K562 (cell line): Measurements from ENCODE around the gene GLIS1. TPM values are rescaled to one million over a fixed set of nuclear protein-coding genes. Genes with fewer than 3 reads are reported as not detected.

Experiments used
- ATAC-seq: fragments of 200-7000 bp; cut with Tn5 transposase; 3 replicates; pipeline ENCODE4 v1.9.1; 2020; ENCODE audit warnings: moderate library complexity
- BruUV-seq: library from RNA; stranded (reverse); fragments of 400-500 nt; replicated peaks from 2 replicates; lab custom pipeline; 2021; lab: Mats Ljungman, UMichigan
- CTCF ChIA-PET: fragments of 300-600 bp; formaldehyde crosslinking; extraction: SDS; loops from one replicate; lab custom pipeline; 2021; ENCODE audit warnings: low intra/inter-chr PET ratio; lab: Yijun Ruan, JAX
- POLR2A ChIA-PET: fragments of 300-600, 350-650 bp; sonication (Branson Sonifier 250); formaldehyde crosslinking; extraction: SDS; loops from one replicate; lab custom pipeline; 2021; ENCODE audit warnings: antibody characterized with exemption, inconsistent platforms; lab: Yijun Ruan, JAX
- DNase-seq, 4 experiments: peaks; one replicate each; pipeline versions ENCODE4 v3.0.0 to v3.0.0-alpha.2; 2011 to 2018; ENCODE audit warnings: low spot score in 3 of 4, mixed read lengths in 3 of 4; ENCODE audit errors: extremely low read depth in 1 of 4
- FAIRE-seq: peaks from 2 replicates; lab custom pipeline; 2011; peaks lifted over from hg19 to GRCh38; lab: Jason Lieb, UNC
- H2AFZ ChIP-seq: 2 replicates; pipeline ENCODE4 v1.6.0; 2011; ENCODE audit warnings: low read depth, low read length, control low read depth, inconsistent platforms
- H3K27ac ChIP-seq: fragments of 200-600 bp; 3 replicates; pipeline ENCODE4 v1.8.0; 2011; ENCODE audit warnings: low read depth, mild to moderate bottlenecking, control low read depth, inconsistent platforms, low read length, moderate library complexity, mixed read lengths; ENCODE audit errors: extremely low read depth
- H3K27me3 ChIP-seq, 2 experiments: fragments of 300-600 bp in 1 of 2; 2 replicates in 1 of 2; 3 replicates in 1 of 2; pipeline versions ENCODE4 v1.6.0 to v1.8.0; 2011; ENCODE audit warnings: inconsistent platforms in 2 of 2, low read length in 2 of 2, mild to moderate bottlenecking in 1 of 2, mixed read lengths in 1 of 2, moderate library complexity in 1 of 2; ENCODE audit not compliant: control insufficient read depth in 2 of 2, insufficient read depth in 2 of 2
- H3K36me3 ChIP-seq: fragments of 300-600 bp; 3 replicates; pipeline ENCODE4 v1.8.0; 2011; ENCODE audit warnings: mild to moderate bottlenecking, low read length, inconsistent platforms; ENCODE audit not compliant: control insufficient read depth, insufficient read depth
- H3K4me1 ChIP-seq, 2 experiments: fragments of 200-600 bp in 1 of 2; replicated peaks in 1 of 2; 2 replicates in 1 of 2; 3 replicates in 1 of 2; pipeline versions ENCODE4 v1.5.1 to v1.8.0; 2011; ENCODE audit warnings: inconsistent platforms in 2 of 2, low read length in 2 of 2, mild to moderate bottlenecking in 1 of 2, mixed read lengths in 1 of 2, moderate library complexity in 1 of 2; ENCODE audit not compliant: control insufficient read depth in 2 of 2, insufficient read depth in 2 of 2
- H3K4me2 ChIP-seq: 2 replicates; pipeline ENCODE4 v1.6.1; 2011; ENCODE audit warnings: low read length, control low read depth, inconsistent platforms, mixed read lengths; ENCODE audit not compliant: insufficient read depth
- H3K4me3 ChIP-seq: fragments of 200-600 bp; sonication (generic), shearing (Covaris generic); 2 replicates; pipeline ENCODE4 v1.5.1; 2016; ENCODE audit warnings: control low read depth, inconsistent platforms
- H3K79me2 ChIP-seq: fragments of 200-600 bp; 3 replicates; pipeline ENCODE4 v1.8.0; 2011; ENCODE audit warnings: low read length, inconsistent platforms; ENCODE audit not compliant: control insufficient read depth, insufficient read depth
- H3K9ac ChIP-seq, 2 experiments: 2 replicates each; pipeline versions ENCODE4 v1.6.0 to v1.6.1; 2011; ENCODE audit warnings: low read depth in 2 of 2, low read length in 2 of 2, control low read depth in 1 of 2, inconsistent platforms in 1 of 2, mild to moderate bottlenecking in 1 of 2, mixed read lengths in 1 of 2; ENCODE audit not compliant: insufficient read depth in 1 of 2
- H3K9me1 ChIP-seq: one replicate; pipeline ENCODE4 v1.6.0; 2011; ENCODE audit warnings: inconsistent platforms, mild to moderate bottlenecking, low read length, moderate library complexity; ENCODE audit not compliant: control insufficient read depth, insufficient read depth
- H3K9me3 ChIP-seq: replicated peaks from 2 replicates; pipeline ENCODE4 v1.5.1; 2011; ENCODE audit warnings: low read depth, low read length, inconsistent platforms; ENCODE audit not compliant: control insufficient read depth, insufficient read depth
- H4K20me1 ChIP-seq: replicated peaks from 2 replicates; pipeline ENCODE4 v1.6.1; 2011; ENCODE audit warnings: low read length, inconsistent platforms, mixed read lengths; ENCODE audit not compliant: control insufficient read depth, insufficient read depth
- ARID3B ChIP-seq: fragments of 250-450 bp; sonication (Bioruptor Pico); IDR thresholded peaks from 2 replicates; pipeline ENCODE4 v1.4.0; 2020; ENCODE audit warnings: borderline replicate concordance
- KDM5B ChIP-seq: fragments of 200-600 bp; sonication (generic); IDR thresholded peaks from 2 replicates; pipeline ENCODE4 v1.6.1; 2012; ENCODE audit warnings: low read depth, mild to moderate bottlenecking, moderate library complexity, low read length, control low read depth, inconsistent platforms; ENCODE audit not compliant: insufficient replicate concordance
- MTF1 ChIP-seq: fragments of 250-450 bp; sonication (Bioruptor Pico); IDR thresholded peaks from 2 replicates; pipeline ENCODE4 v1.9.0; 2021; ENCODE audit warnings: moderate library complexity, mild to moderate bottlenecking, inconsistent platforms, borderline replicate concordance
- RERE ChIP-seq: sonication (generic); formaldehyde crosslinking; IDR thresholded peaks from 2 replicates; pipeline ENCODE4 v1.8.0; 2023; ENCODE audit warnings: missing genetic modification reagents, mild to moderate bottlenecking, borderline replicate concordance
- ZNF140 ChIP-seq: fragments of 250-450 bp; sonication (Bioruptor Pico); IDR thresholded peaks from 2 replicates; pipeline ENCODE4 v1.8.0; 2021; ENCODE audit warnings: moderate library complexity, mild to moderate bottlenecking, inconsistent platforms
- ZNF707 ChIP-seq: fragments of 250-450 bp; sonication (Bioruptor Pico); conservative IDR thresholded peaks from 2 replicates; pipeline ENCODE4 v1.8.0; 2022; ENCODE audit warnings: inconsistent platforms, mild to moderate bottlenecking, moderate library complexity
- WGBS: fragments of 100-300 bp; shearing (Covaris generic); methylation state at CpG from one replicate; pipeline ENCODE4 v1.1.6; 2016; ENCODE audit warnings: low coverage, mixed read lengths; ENCODE audit not compliant: insufficient coverage; ENCODE audit errors: missing lambda C conversion rate; 5-methylcytosine and 5-hydroxymethylcytosine counted together
- in situ Hi-C: fragments of 300-500 bp; cut with MboI; formaldehyde crosslinking; loops from 4 replicates; pipeline ENCODE4 v1.15.0; 2018; ENCODE audit warnings: inconsistent platforms, mixed read lengths
- intact Hi-C: fragments of 100-400 bp; cut with micrococcal nuclease; formaldehyde crosslinking; loops from 2 replicates; pipeline ENCODE4 v1.14.2; 2022
- polyA plus RNA-seq, 8 experiments: library from polyadenylated mRNA; depleted of rRNA in 4 of 8; stranded (reverse) in 5 of 8; unstranded in 3 of 8; fragments of >200 nt; fragmentation: Nextera tagmentation in 2 of 8; fragmentation: Illumina TruSeq in 1 of 8; extraction: Ambion mirVana in 2 of 8; extraction: Trizol in 1 of 8; gene quantifications; 2 replicates each; pipeline versions ENCODE4 v1.2.1 to v1.2.3, GENCODE V29; 2011 to 2014; ENCODE audit warnings: inconsistent platforms in 1 of 8, missing spikeins in 1 of 8
- total RNA-seq, 7 experiments: library from RNA; depleted of rRNA in 6 of 7; stranded (reverse); fragments of >200 nt in 6 of 7; fragmentation: Illumina TruSeq in 2 of 7; extraction: Trizol in 2 of 7; gene quantifications; 2 replicates each; pipeline versions ENCODE4 v1.2.1 to v1.2.3, GENCODE V29; 2011 to 2021; ENCODE audit warnings: low replicate concordance in 1 of 7
- TF ChIP-seq, protein P1 (sequence below): fragments of 250-450 bp; sonication (Bioruptor Pico); IDR thresholded peaks from 2 replicates; pipeline ENCODE4 v1.5.1; 2021; ENCODE audit warnings: mild to moderate bottlenecking
- TF ChIP-seq, protein P2 (sequence below), 2 experiments: fragments of 450-650 bp in 1 of 2; sonication (generic) in 1 of 2; formaldehyde crosslinking in 1 of 2; IDR thresholded peaks in 1 of 2; conservative IDR thresholded peaks in 1 of 2; 2 replicates each; pipeline versions ENCODE4 v1.6.1 to v1.8.1; 2016 to 2023; ENCODE audit warnings: mild to moderate bottlenecking in 2 of 2, moderate library complexity in 2 of 2, inconsistent platforms in 1 of 2, missing genetic modification reagents in 1 of 2
- TF ChIP-seq, protein P3 (sequence below): fragments of 450-650 bp; IDR thresholded peaks from 2 replicates; pipeline ENCODE4 v1.6.1; 2017; ENCODE audit warnings: antibody characterized with exemption

GLIS1 gene
- total and polyA plus RNA-seq, 9 of the 15 experiments (the other 6 are each of a cell fraction or from before 2014, with no cell fraction given): not detected

DNA sequence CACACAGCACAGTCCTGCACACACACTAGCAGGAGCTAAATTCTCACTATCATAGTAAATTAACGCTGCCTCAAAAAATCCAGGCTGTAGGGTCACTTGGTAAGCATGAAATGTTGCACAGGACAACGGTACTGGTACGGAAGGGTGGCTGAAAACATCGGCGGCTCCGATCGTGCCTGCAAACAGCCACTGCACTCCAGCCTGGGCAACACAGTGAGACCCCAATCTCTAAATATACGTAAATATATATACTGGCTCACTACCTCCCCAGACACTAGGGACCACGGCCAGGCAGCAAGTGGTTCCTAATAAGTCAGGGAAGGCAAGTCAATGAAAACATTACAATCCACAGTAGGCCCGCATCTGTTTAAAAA is 44.3 kb downstream of the GLIS1 start:
- Histone ChIP-seq H3K9ac (no peak overlapping the region; a peak in 1 of 4 replicates), H4K20me1 (peaks cover 20% of the 10 kb centered on the region), H3K4me2 (no peak overlapping the region), H3K27ac (no peak overlapping the region), H3K4me1 (peaks cover 1 to 16% of the 10 kb centered on the region in 2 experiments; a peak in 2 of 5 replicates), H3K27me3 (peaks cover 50 to 82% of the 10 kb centered on the region in 2 experiments), H3K9me1 (no peaks in the 10 kb centered on the region), H3K4me3 (no peak overlapping the region), H3K79me2 (no peaks in the 10 kb centered on the region), H2AFZ (no peak overlapping the region), H3K9me3 (no peaks in the 10 kb centered on the region), H3K36me3 (no peaks in the 10 kb centered on the region)
- DNase-seq (no peak), ATAC-seq (no peak), FAIRE-seq (no peak)
- no TSS peak for BruUV-seq
- in situ Hi-C loops: no loop called here
- 8% methylated on average over 10 of the region's 10 CpGs for WGBS
- ChIA-PET POLR2A (interaction anchor here (0.6 to 1.4 kb wide), 4 partner anchors 12 to 282 kb away, joined by 3 read pairs; no protein-coding TSS in a partner anchor), CTCF (interaction anchor here (0.6 kb wide), 1 partner anchor 9 kb away, joined by 3 read pairs; no protein-coding TSS in a partner anchor)
- intact Hi-C loops: no loop called here
- TF ChIP-seq, protein P1, sequence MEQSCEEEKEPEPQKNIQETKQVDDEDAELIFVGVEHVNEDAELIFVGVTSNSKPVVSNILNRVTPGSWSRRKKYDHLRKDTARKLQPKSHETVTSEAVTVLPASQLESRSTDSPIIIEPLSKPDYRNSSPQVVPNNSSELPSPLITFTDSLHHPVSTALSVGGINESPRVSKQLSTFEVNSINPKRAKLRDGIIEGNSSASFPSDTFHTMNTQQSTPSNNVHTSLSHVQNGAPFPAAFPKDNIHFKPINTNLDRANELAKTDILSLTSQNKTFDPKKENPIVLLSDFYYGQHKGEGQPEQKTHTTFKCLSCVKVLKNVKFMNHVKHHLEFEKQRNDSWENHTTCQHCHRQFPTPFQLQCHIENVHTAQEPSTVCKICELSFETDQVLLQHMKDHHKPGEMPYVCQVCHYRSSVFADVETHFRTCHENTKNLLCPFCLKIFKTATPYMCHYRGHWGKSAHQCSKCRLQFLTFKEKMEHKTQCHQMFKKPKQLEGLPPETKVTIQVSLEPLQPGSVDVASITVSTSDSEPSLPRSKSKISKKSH (CRISPR knock-in tag): no peak
- TF ChIP-seq ZNF707 (CRISPR knock-in tag) (no peak), MTF1 (CRISPR knock-in tag) (no peak), ARID3B (CRISPR knock-in tag) (no peak), RERE (no peak), KDM5B (no peak), ZNF140 (CRISPR knock-in tag) (no peak)
- TF ChIP-seq, protein P2, sequence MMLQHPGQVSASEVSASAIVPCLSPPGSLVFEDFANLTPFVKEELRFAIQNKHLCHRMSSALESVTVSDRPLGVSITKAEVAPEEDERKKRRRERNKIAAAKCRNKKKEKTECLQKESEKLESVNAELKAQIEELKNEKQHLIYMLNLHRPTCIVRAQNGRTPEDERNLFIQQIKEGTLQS (IDR thresholded peaks at IDR 0.05): no peak
- TF ChIP-seq, protein P2 (CRISPR knock-in tag; conservative IDR thresholded peaks at IDR 0.05): no peak
- TF ChIP-seq, protein P3, sequence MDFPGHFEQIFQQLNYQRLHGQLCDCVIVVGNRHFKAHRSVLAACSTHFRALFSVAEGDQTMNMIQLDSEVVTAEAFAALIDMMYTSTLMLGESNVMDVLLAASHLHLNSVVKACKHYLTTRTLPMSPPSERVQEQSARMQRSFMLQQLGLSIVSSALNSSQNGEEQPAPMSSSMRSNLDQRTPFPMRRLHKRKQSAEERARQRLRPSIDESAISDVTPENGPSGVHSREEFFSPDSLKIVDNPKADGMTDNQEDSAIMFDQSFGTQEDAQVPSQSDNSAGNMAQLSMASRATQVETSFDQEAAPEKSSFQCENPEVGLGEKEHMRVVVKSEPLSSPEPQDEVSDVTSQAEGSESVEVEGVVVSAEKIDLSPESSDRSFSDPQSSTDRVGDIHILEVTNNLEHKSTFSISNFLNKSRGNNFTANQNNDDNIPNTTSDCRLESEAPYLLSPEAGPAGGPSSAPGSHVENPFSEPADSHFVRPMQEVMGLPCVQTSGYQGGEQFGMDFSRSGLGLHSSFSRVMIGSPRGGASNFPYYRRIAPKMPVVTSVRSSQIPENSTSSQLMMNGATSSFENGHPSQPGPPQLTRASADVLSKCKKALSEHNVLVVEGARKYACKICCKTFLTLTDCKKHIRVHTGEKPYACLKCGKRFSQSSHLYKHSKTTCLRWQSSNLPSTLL: no peak
